ENCODE results near the gene ERCC6L2.

ERCC6L2 gene

GRCh38 chr9:95880021-95880690, 4.7 kb downstream of the ERCC6L2 start:
- Histone ChIP-seq H3K9ac (ENCODE audit: low read length) (no peak overlapping the region), H3K4me3 (ENCODE audit: low read depth, low read length) (no peak overlapping the region), H3K36me3 (ENCODE audit: control insufficient read depth in 1 of 2, insufficient read depth in 2 of 2, low read length in 2 of 2) (peaks cover 3 to 8% of the 10 kb centered on the region in 2 experiments), H4K91ac (ENCODE audit: low read depth, low read length) (no peak overlapping the region), H3K14ac (ENCODE audit: low read length) (no peak overlapping the region), H3K4me2 (ENCODE audit: low read length) (no peak overlapping the region), H3K18ac (ENCODE audit: low read length) (no peak overlapping the region), H3K23ac (ENCODE audit: low read length) (no peak overlapping the region), H3K79me2 (ENCODE audit: control insufficient read depth, insufficient read depth, low read length, poor library complexity) (peaks cover 6% of the 10 kb centered on the region), H2AFZ (ENCODE audit: insufficient read depth, low read length, poor library complexity) (no peak overlapping the region), H3K4me1 (ENCODE audit: control insufficient read depth in 1 of 2, insufficient read depth in 2 of 2, low read length in 2 of 2) (peaks cover 0 to 6% of the 10 kb centered on the region in 2 experiments), H3K27me3 (ENCODE audit: insufficient read depth, low read length) (no peaks in the 10 kb centered on the region), H3K4ac (ENCODE audit: low read depth, low read length) (no peak overlapping the region), H2BK12ac (ENCODE audit: low read length) (no peak overlapping the region), H4K12ac (ENCODE audit: low read depth, low read length) (no peak overlapping the region), H3K79me1 (ENCODE audit: low read length) (peaks cover 6% of the 10 kb centered on the region), H2AK5ac (ENCODE audit: low read length) (no peak overlapping the region), H3K9me3 (ENCODE audit: insufficient read depth, low read depth, low read length) (no peaks in the 10 kb centered on the region), H4K8ac (ENCODE audit: low read depth, low read length) (no peak overlapping the region), H3K27ac (ENCODE audit: low read depth, low read length) (no peak overlapping the region), H2BK120ac (ENCODE audit: insufficient read depth, low read length, poor library complexity) (no peak overlapping the region), H2BK5ac (ENCODE audit: low read depth, low read length, poor library complexity) (no peak overlapping the region)
- DNase-seq, result no peak
- WGBS (ENCODE audit: extremely low coverage, insufficient coverage, insufficient read length), result no CpG with 5 or more reads among the region's 4 CpGs

DNA sequence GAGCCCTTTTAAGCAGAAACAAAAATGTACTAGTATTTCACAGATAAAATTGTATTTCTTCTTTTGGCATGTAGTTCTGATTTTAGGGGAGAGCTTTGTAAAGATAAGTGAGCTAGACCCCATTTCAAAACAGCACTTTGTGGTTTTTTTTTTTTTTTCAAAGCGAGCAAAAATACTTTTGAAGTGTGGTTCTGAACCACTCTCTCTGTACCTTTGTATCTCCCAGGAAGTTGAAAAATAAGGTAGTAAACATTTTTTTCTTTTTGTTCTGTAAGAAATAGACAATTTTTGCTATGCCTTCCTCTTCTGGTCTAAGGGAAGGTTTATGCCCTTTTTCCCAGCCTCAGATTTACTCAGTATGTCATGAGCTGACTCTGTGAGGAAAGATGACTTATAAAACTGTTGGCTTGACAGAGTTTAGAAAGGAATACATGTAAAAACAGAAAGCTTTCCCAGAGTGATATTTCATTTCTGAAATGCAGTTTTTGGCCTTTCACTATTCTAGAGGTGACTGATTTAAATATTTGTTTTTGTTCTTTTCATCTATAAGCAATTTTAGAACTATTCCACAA, 12.5 kb downstream of the ERCC6L2 start:
- H3K27ac ChIP-seq (ENCODE audit: low read depth, low read length), result no peak overlapping the region
- H3K4me1 ChIP-seq (ENCODE audit: control insufficient read depth in 1 of 2, insufficient read depth in 2 of 2, low read length in 2 of 2), result peaks cover 0 to 3% of the 10 kb centered on the region in 2 experiments
- H2BK120ac ChIP-seq (ENCODE audit: insufficient read depth, low read length, poor library complexity), result no peak overlapping the region
- H3K9me3 ChIP-seq (ENCODE audit: insufficient read depth, low read depth, low read length), result no peaks in the 10 kb centered on the region
- no peak overlapping the region for H3K4ac ChIP-seq (ENCODE audit: low read depth, low read length)
- H3K4me2 ChIP-seq (ENCODE audit: low read length), result no peak overlapping the region
- H3K79me1 ChIP-seq (ENCODE audit: low read length), result no peaks in the 10 kb centered on the region
- H2AK5ac ChIP-seq (ENCODE audit: low read length), result no peak overlapping the region
- H3K79me2 ChIP-seq (ENCODE audit: control insufficient read depth, insufficient read depth, low read length, poor library complexity), result no peaks in the 10 kb centered on the region
- DNase-seq, result no peak
- H2BK12ac ChIP-seq (ENCODE audit: low read length), result no peak overlapping the region
- H4K91ac ChIP-seq (ENCODE audit: low read depth, low read length), result no peak overlapping the region
- H3K27me3 ChIP-seq (ENCODE audit: insufficient read depth, low read length), result no peaks in the 10 kb centered on the region
- no peak overlapping the region for H4K12ac ChIP-seq (ENCODE audit: low read depth, low read length)
- H3K4me3 ChIP-seq (ENCODE audit: low read depth, low read length), result no peak overlapping the region
- no peak overlapping the region for H2BK5ac ChIP-seq (ENCODE audit: low read depth, low read length, poor library complexity)
- no peak overlapping the region for H4K8ac ChIP-seq (ENCODE audit: low read depth, low read length)
- no peak overlapping the region for H3K14ac ChIP-seq (ENCODE audit: low read length)
- WGBS (ENCODE audit: extremely low coverage, insufficient coverage, insufficient read length), result no CpG with 5 or more reads among the region's 1 CpG
- H2AFZ ChIP-seq (ENCODE audit: insufficient read depth, low read length, poor library complexity), result no peak overlapping the region
- no peak overlapping the region for H3K9ac ChIP-seq (ENCODE audit: low read length)
- H3K18ac ChIP-seq (ENCODE audit: low read length), result no peak overlapping the region
- no peak overlapping the region for H3K23ac ChIP-seq (ENCODE audit: low read length)
- H3K36me3 ChIP-seq (ENCODE audit: control insufficient read depth in 1 of 2, insufficient read depth in 2 of 2, low read length in 2 of 2), result peaks cover 0 to 2% of the 10 kb centered on the region in 2 experiments

DNA sequence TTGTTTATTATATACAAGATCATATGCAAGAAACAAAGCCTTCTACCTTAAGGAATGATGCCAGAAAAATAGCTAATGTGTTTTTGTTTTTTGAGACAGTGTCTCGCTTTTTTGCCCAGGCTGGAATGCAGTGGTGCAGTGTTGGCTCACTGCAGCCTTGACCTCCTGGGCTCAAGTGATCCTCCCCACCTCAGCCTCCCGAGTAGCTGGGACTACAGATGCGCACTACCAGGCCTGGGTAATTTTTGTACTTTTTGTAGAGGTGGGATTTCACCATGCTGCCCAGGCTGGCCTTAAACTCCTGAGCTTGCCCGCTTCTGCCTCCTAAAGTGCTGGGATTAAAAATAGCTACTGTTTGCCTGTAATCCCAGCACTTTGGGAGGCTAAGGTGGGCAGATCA, 15.1 kb downstream of the ERCC6L2 start:
- Histone ChIP-seq H4K12ac (ENCODE audit: low read depth, low read length) (no peak overlapping the region), H3K27ac (ENCODE audit: low read depth, low read length) (no peak overlapping the region), H3K18ac (ENCODE audit: low read length) (no peak overlapping the region), H2AFZ (ENCODE audit: insufficient read depth, low read length, poor library complexity) (no peak overlapping the region), H2BK120ac (ENCODE audit: insufficient read depth, low read length, poor library complexity) (no peak overlapping the region), H3K4me2 (ENCODE audit: low read length) (no peak overlapping the region), H3K14ac (ENCODE audit: low read length) (no peak overlapping the region), H3K27me3 (ENCODE audit: insufficient read depth, low read length) (no peaks in the 10 kb centered on the region), H3K4ac (ENCODE audit: low read depth, low read length) (no peak overlapping the region), H2BK12ac (ENCODE audit: low read length) (no peak overlapping the region), H4K8ac (ENCODE audit: low read depth, low read length) (no peak overlapping the region), H4K91ac (ENCODE audit: low read depth, low read length) (no peak overlapping the region), H3K9me3 (ENCODE audit: insufficient read depth, low read depth, low read length) (no peaks in the 10 kb centered on the region), H3K4me1 (ENCODE audit: control insufficient read depth in 1 of 2, insufficient read depth in 2 of 2, low read length in 2 of 2) (peaks cover 0 to 3% of the 10 kb centered on the region in 2 experiments), H2BK5ac (ENCODE audit: low read depth, low read length, poor library complexity) (no peak overlapping the region), H3K23ac (ENCODE audit: low read length) (no peak overlapping the region), H3K4me3 (ENCODE audit: low read depth, low read length) (no peak overlapping the region), H2AK5ac (ENCODE audit: low read length) (no peak overlapping the region), H3K79me1 (ENCODE audit: low read length) (no peaks in the 10 kb centered on the region), H3K36me3 (ENCODE audit: control insufficient read depth in 1 of 2, insufficient read depth in 2 of 2, low read length in 2 of 2) (no peaks in the 10 kb centered on the region), H3K9ac (ENCODE audit: low read length) (no peak overlapping the region), H3K79me2 (ENCODE audit: control insufficient read depth, insufficient read depth, low read length, poor library complexity) (no peaks in the 10 kb centered on the region)
- no CpG with 5 or more reads among the region's 4 CpGs for WGBS (ENCODE audit: extremely low coverage, insufficient coverage, insufficient read length)
- no peak for DNase-seq

GRCh38 chr9:95891067-95891671, 15.7 kb downstream of the ERCC6L2 start:
- no peak overlapping the region for H2AFZ ChIP-seq (ENCODE audit: insufficient read depth, low read length, poor library complexity)
- no peak overlapping the region for H3K14ac ChIP-seq (ENCODE audit: low read length)
- H3K9ac ChIP-seq (ENCODE audit: low read length), result no peak overlapping the region
- no peaks in the 10 kb centered on the region for H3K79me2 ChIP-seq (ENCODE audit: control insufficient read depth, insufficient read depth, low read length, poor library complexity)
- no peak overlapping the region for H3K27ac ChIP-seq (ENCODE audit: low read depth, low read length)
- H3K4me3 ChIP-seq (ENCODE audit: low read depth, low read length), result no peak overlapping the region
- no peaks in the 10 kb centered on the region for H3K27me3 ChIP-seq (ENCODE audit: insufficient read depth, low read length)
- H3K4ac ChIP-seq (ENCODE audit: low read depth, low read length), result no peak overlapping the region
- H3K23ac ChIP-seq (ENCODE audit: low read length), result no peak overlapping the region
- no peak overlapping the region for H3K18ac ChIP-seq (ENCODE audit: low read length)
- WGBS (ENCODE audit: extremely low coverage, insufficient coverage, insufficient read length), result no CpG with 5 or more reads among the region's 8 CpGs
- no peak overlapping the region for H2BK12ac ChIP-seq (ENCODE audit: low read length)
- H4K91ac ChIP-seq (ENCODE audit: low read depth, low read length), result no peak overlapping the region
- no peak overlapping the region for H3K4me2 ChIP-seq (ENCODE audit: low read length)
- H2BK120ac ChIP-seq (ENCODE audit: insufficient read depth, low read length, poor library complexity), result no peak overlapping the region
- H2BK5ac ChIP-seq (ENCODE audit: low read depth, low read length, poor library complexity), result no peak overlapping the region
- H3K9me3 ChIP-seq (ENCODE audit: insufficient read depth, low read depth, low read length), result no peaks in the 10 kb centered on the region
- no peaks in the 10 kb centered on the region for H3K79me1 ChIP-seq (ENCODE audit: low read length)
- peaks cover 0 to 3% of the 10 kb centered on the region in 2 experiments for H3K4me1 ChIP-seq (ENCODE audit: control insufficient read depth in 1 of 2, insufficient read depth in 2 of 2, low read length in 2 of 2)
- H3K36me3 ChIP-seq (ENCODE audit: control insufficient read depth in 1 of 2, insufficient read depth in 2 of 2, low read length in 2 of 2), result no peaks in the 10 kb centered on the region
- no peak overlapping the region for H4K8ac ChIP-seq (ENCODE audit: low read depth, low read length)
- no peak for DNase-seq
- no peak overlapping the region for H4K12ac ChIP-seq (ENCODE audit: low read depth, low read length)
- no peak overlapping the region for H2AK5ac ChIP-seq (ENCODE audit: low read length)

All from trophoblast cell (in vitro differentiated cells and primary cell).